HepG2 (cell line): ENCODE measurements around the gene PNRC1. TPM values are rescaled to one million over a fixed set of nuclear protein-coding genes. Genes with fewer than 3 reads are reported as not detected.

ENCODE experiments used
- AGO2 ChIP-seq: fragments of 200-400 bp; formaldehyde crosslinking; optimal IDR thresholded peaks from 2 replicates; pipeline ENCODE3; 2017; ENCODE audit warnings: mild to moderate bottlenecking, low read depth, low read length, moderate library complexity
- ARID3A ChIP-seq: IDR thresholded peaks from 2 replicates; pipeline ENCODE4 v1.6.1; 2012; ENCODE audit warnings: low read depth, low read length, improper control_type of control experiment
- ARNTL ChIP-seq: sonication (generic); formaldehyde crosslinking; IDR thresholded peaks from 2 replicates; pipeline ENCODE4 v1.4.0; 2020; ENCODE audit warnings: mild to moderate bottlenecking, missing genetic modification reagents
- CTCF ChIP-seq: sonication (generic); formaldehyde crosslinking; IDR thresholded peaks from 2 replicates; pipeline ENCODE4 v1.5.0; 2020; ENCODE audit warnings: mild to moderate bottlenecking, missing genetic modification reagents, moderate library complexity
- DZIP1 ChIP-seq: sonication (generic); formaldehyde crosslinking; IDR thresholded peaks from 2 replicates; pipeline ENCODE4 v1.5.0; 2020; ENCODE audit warnings: mild to moderate bottlenecking, missing genetic modification reagents
- FOXC1 ChIP-seq: sonication (generic); formaldehyde crosslinking; IDR thresholded peaks from 2 replicates; pipeline ENCODE4 v1.8.0; 2022; ENCODE audit warnings: mild to moderate bottlenecking, missing genetic modification reagents, borderline replicate concordance
- KDM5A ChIP-seq: fragments of 200-600 bp; sonication (generic); IDR thresholded peaks from 2 replicates; pipeline ENCODE4 v1.7.0; 2018; ENCODE audit warnings: antibody characterized with exemption, mild to moderate bottlenecking, low read length, borderline replicate concordance
- MAFF ChIP-seq: IDR thresholded peaks from 2 replicates; pipeline ENCODE4 v1.6.1; 2011; ENCODE audit warnings: low read depth, low read length, improper control_type of control experiment
- PRDM10 ChIP-seq: sonication (generic); formaldehyde crosslinking; IDR thresholded peaks from 2 replicates; pipeline ENCODE4 v1.4.0; 2020; ENCODE audit warnings: low read depth, missing genetic modification reagents
- RAD21 ChIP-seq: fragments of 450-650 bp; formaldehyde crosslinking; IDR thresholded peaks from 2 replicates; pipeline ENCODE4 v1.5.0; 2020; ENCODE audit warnings: mild to moderate bottlenecking
- SMC3 ChIP-seq: IDR thresholded peaks from 2 replicates; pipeline ENCODE4 v1.6.1; 2011; ENCODE audit warnings: low read length, improper control_type of control experiment
- STAG1 ChIP-seq: sonication (generic); formaldehyde crosslinking; IDR thresholded peaks from 2 replicates; pipeline ENCODE4 v1.4.0; 2020; ENCODE audit warnings: missing genetic modification reagents
- TCF7 ChIP-seq: sonication (generic); IDR thresholded peaks from 2 replicates; pipeline ENCODE4 v1.6.1; 2016; ENCODE audit warnings: antibody characterized with exemption, low read depth
- TP53 ChIP-seq: sonication (generic); formaldehyde crosslinking; conservative IDR thresholded peaks from 2 replicates; pipeline ENCODE4 v1.4.0; 2020; ENCODE audit warnings: missing genetic modification reagents
- ZNF230 ChIP-seq: sonication (generic); formaldehyde crosslinking; IDR thresholded peaks from 2 replicates; pipeline ENCODE4 v1.4.0; 2020; ENCODE audit warnings: mild to moderate bottlenecking, missing genetic modification reagents
- ZNF33A ChIP-seq: sonication (generic); formaldehyde crosslinking; IDR thresholded peaks from 2 replicates; pipeline ENCODE4 v1.5.1; 2020; ENCODE audit warnings: missing genetic modification reagents, mild to moderate bottlenecking, moderate library complexity, borderline replicate concordance
- ZNF580 ChIP-seq: IDR thresholded peaks from 2 replicates; pipeline ENCODE4 v1.6.1; 2016; ENCODE audit warnings: low read depth, borderline replicate concordance
- ZSCAN12 ChIP-seq: sonication (generic); formaldehyde crosslinking; IDR thresholded peaks from 2 replicates; pipeline ENCODE4 v1.9.0; 2021; ENCODE audit warnings: mild to moderate bottlenecking, missing genetic modification reagents
- ZSCAN31 ChIP-seq: sonication (generic); formaldehyde crosslinking; IDR thresholded peaks from 2 replicates; pipeline ENCODE4 v1.5.0; 2020; ENCODE audit warnings: low read depth, mild to moderate bottlenecking, missing genetic modification reagents
- polyA plus RNA-seq, 8 experiments: library from polyadenylated mRNA; depleted of rRNA in 3 of 8; stranded (reverse) in 7 of 8; unstranded in 1 of 8; fragments of >200 nt; fragmentation: Illumina TruSeq in 4 of 8; extraction: Trizol in 4 of 8; gene quantifications; 2 replicates each; pipeline versions ENCODE4 v1.2.1 to v1.2.3, GENCODE V29; 2011 to 2016; ENCODE audit warnings: low read depth in 4 of 8, missing spikeins in 1 of 8, mixed read lengths in 1 of 8; ENCODE audit not compliant: insufficient read depth in 1 of 8
- total RNA-seq, 5 experiments: library from RNA; depleted of rRNA; stranded (reverse); fragments of >200 nt; fragmentation: Illumina TruSeq; extraction: Trizol; gene quantifications; 2 replicates each; pipeline ENCODE4 v1.2.3, GENCODE V29; 2016; ENCODE audit warnings: low read depth in 1 of 5

PNRC1 gene
- total and polyA plus RNA-seq, 2 of the 13 experiments (the other 11 are each of a cell fraction or from before 2014, with no cell fraction given): 17.6 to 36.0 TPM

GRCh38 chr6:89122625-89123024, 42.1 kb downstream of the PNRC1 start (continued):
- TF ChIP-seq PRDM10 (CRISPR knock-in tag): no peak
- no peak for TF ChIP-seq FOXC1 (CRISPR knock-in tag)
- TF ChIP-seq RAD21 (CRISPR knock-in tag): peak; percentile 54; the same call in 1 of the 2 replicates
- no peak for TF ChIP-seq TCF7
- TF ChIP-seq ARID3A: peak; percentile 53; the same call in 1 of the 2 replicates
- no peak for TF ChIP-seq MAFF
- TF ChIP-seq CTCF (CRISPR knock-in tag): peak; percentile 78
- TF ChIP-seq ZNF33A (CRISPR knock-in tag): no peak
- TF ChIP-seq SMC3: peak; percentile 82
- no peak for TF ChIP-seq ARNTL
- TF ChIP-seq DZIP1 (CRISPR knock-in tag): no peak
- no peak for TF ChIP-seq ZSCAN31 (CRISPR knock-in tag)
- no peak for TF ChIP-seq TP53 (CRISPR knock-in tag)
- no peak for TF ChIP-seq AGO2
- no peak for TF ChIP-seq ZNF230 (CRISPR knock-in tag)
- no peak for TF ChIP-seq ZNF580
- peak; percentile 84 for TF ChIP-seq STAG1 (CRISPR knock-in tag)
- TF ChIP-seq KDM5A: no peak
- TF ChIP-seq ZSCAN12: no peak
